Esophagus muscularis mucosa (tissue), 4 donors: ENCODE results near the gene GRIFIN. TPM values are rescaled to one million over a fixed set of nuclear protein-coding genes. Genes with fewer than 3 reads are reported as not detected.

ENCODE experiments used
- DNase-seq: peaks from one replicate; pipeline ENCODE4 v3.0.0-alpha.2; 2017; ENCODE audit errors: extremely low spot score
- H3K27ac ChIP-seq, 4 donors: fragments of 200-600 bp; sonication (generic); replicated peaks in 1 of 4; 1 replicate in 3 of 4; 2 replicates in 1 of 4; pipeline ENCODE4 v1.5.1; 2016 to 2019; ENCODE audit warnings: mild to moderate bottlenecking in 1 of 4
- H3K27me3 ChIP-seq, 4 donors: fragments of 200-600 bp; sonication (generic); one replicate each; pipeline versions ENCODE4 v1.5.1 to v1.6.0; 2016 to 2019
- H3K36me3 ChIP-seq, 4 donors: fragments of 200-600 bp; sonication (generic); one replicate each; pipeline ENCODE4 v1.5.1; 2016 to 2019
- H3K4me1 ChIP-seq, 4 donors: fragments of 200-600 bp; sonication (generic); one replicate each; pipeline ENCODE4 v1.5.1; 2016 to 2019
- H3K4me3 ChIP-seq, 4 donors: fragments of 200-600 bp; sonication (generic); 1 replicate in 2 of 4; 2 replicates in 2 of 4; pipeline ENCODE4 v1.5.1; 2016 to 2019; ENCODE audit warnings: mild to moderate bottlenecking in 4 of 4, moderate library complexity in 1 of 4
- H3K9me3 ChIP-seq, 4 donors: fragments of 200-600 bp; sonication (generic); 1 replicate in 3 of 4; 2 replicates in 1 of 4; pipeline ENCODE4 v1.5.1; 2016 to 2019
- EP300 ChIP-seq: sonication (generic); formaldehyde crosslinking; IDR thresholded peaks from one replicate; pipeline ENCODE4 v1.6.1; 2017; ENCODE audit warnings: antibody characterized with exemption
- POLR2A ChIP-seq: fragments of 450-650 bp; IDR thresholded peaks from one replicate; pipeline ENCODE4 v1.6.1; 2017; ENCODE audit warnings: antibody characterized with exemption, moderate library complexity, mild to moderate bottlenecking, low read depth
- POLR2AphosphoS5 ChIP-seq, 2 donors: sonication (generic); formaldehyde crosslinking; IDR thresholded peaks; one replicate each; pipeline ENCODE4 v1.6.1; 2017; ENCODE audit warnings: antibody characterized with exemption in 2 of 2
- WGBS: methylation state at CpG from one replicate; pipeline ENCODE4 v1.1.5; 2018; 5-methylcytosine and 5-hydroxymethylcytosine counted together
- intact Hi-C: fragments of 100-400 bp; cut with DNase I; formaldehyde crosslinking; loops from one replicate; pipeline ENCODE4 v1.15.1; 2023
- total RNA-seq, 4 donors: library from RNA; depleted of rRNA; stranded (reverse); fragments of >200 nt; gene quantifications; one replicate each; pipeline versions ENCODE4 v1.1.0 to v1.2.1, GENCODE V29; 2016
- TF ChIP-seq, protein P1 (sequence below), 3 experiments: fragments of 200-600 bp in 2 of 3; fragments of 450-650 bp in 1 of 3; sonication (generic) in 2 of 3; IDR thresholded peaks; one replicate each; pipeline ENCODE4 v1.5.1; 2017 to 2019; ENCODE audit warnings: antibody characterized with exemption in 3 of 3, mild to moderate bottlenecking in 2 of 3, moderate library complexity in 1 of 3

The GRIFIN gene
- total RNA-seq, 4 donors from 2014 or later, result not detected

DNA sequence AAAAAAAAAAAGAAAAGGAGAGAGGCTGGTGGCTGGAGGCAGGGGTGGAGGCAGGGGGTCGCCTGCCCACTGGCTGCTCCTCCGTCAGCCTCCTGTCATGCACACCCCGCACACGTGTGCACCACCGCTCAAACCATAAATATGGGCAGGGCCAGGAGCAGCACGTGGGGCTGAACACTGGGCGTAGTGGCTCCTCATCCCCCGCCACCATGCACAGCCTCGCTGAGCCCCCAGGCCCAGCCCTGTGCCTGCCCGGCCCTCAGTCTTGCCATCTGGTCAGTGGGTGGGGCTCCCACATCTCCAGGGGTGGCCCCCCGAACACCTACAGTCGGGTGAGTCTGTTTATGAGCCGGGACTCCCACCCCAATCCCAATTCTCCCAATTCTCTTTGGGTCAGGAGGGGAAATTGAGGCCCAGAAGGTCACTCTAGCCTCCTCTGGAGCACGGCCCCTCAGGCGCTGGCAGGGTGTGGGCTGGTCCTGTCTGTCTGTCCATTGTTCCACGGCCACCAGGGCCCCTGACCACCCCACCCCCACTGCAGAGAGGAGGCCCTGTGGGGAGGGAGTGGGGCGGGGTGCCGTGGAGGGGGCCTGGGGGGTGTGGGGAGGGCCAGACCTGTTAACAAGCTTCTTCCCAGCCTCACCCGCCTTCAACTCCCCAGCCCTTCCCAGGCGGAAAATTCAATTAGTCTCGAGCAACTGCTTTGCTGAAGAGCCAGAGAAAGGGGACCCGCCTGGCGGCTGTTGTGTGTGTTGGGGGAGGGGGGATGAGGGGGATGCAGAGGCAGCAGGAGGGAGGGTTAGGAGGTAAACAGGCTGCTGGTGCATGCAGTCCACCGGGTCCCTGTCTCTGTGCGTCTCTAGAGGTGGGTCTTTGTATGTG is 19.5 kb upstream of the GRIFIN start:
- no peak overlapping the region for H3K27ac ChIP-seq
- no peaks in the 10 kb centered on the region for H3K9me3 ChIP-seq
- H3K27me3 ChIP-seq, result peaks cover 0 to 71% (median 4%) of the 10 kb centered on the region in 4 donors
- H3K36me3 ChIP-seq, result no peaks in the 10 kb centered on the region
- H3K4me3 ChIP-seq, result no peak overlapping the region
- intact Hi-C loops, result no loop called here
- peaks cover 17 to 27% (median 24%) of the 10 kb centered on the region in 4 donors for H3K4me1 ChIP-seq
- 72% methylated on average over 23 of the region's 25 CpGs for WGBS
- TF ChIP-seq, protein P1, sequence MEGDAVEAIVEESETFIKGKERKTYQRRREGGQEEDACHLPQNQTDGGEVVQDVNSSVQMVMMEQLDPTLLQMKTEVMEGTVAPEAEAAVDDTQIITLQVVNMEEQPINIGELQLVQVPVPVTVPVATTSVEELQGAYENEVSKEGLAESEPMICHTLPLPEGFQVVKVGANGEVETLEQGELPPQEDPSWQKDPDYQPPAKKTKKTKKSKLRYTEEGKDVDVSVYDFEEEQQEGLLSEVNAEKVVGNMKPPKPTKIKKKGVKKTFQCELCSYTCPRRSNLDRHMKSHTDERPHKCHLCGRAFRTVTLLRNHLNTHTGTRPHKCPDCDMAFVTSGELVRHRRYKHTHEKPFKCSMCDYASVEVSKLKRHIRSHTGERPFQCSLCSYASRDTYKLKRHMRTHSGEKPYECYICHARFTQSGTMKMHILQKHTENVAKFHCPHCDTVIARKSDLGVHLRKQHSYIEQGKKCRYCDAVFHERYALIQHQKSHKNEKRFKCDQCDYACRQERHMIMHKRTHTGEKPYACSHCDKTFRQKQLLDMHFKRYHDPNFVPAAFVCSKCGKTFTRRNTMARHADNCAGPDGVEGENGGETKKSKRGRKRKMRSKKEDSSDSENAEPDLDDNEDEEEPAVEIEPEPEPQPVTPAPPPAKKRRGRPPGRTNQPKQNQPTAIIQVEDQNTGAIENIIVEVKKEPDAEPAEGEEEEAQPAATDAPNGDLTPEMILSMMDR (IDR thresholded peaks at IDR 0.05), result no peak
- TF ChIP-seq POLR2AphosphoS5 (IDR thresholded peaks at IDR 0.05), result no peak
- no peak for TF ChIP-seq EP300
- no peak for TF ChIP-seq POLR2A
- no peak for DNase-seq

DNA sequence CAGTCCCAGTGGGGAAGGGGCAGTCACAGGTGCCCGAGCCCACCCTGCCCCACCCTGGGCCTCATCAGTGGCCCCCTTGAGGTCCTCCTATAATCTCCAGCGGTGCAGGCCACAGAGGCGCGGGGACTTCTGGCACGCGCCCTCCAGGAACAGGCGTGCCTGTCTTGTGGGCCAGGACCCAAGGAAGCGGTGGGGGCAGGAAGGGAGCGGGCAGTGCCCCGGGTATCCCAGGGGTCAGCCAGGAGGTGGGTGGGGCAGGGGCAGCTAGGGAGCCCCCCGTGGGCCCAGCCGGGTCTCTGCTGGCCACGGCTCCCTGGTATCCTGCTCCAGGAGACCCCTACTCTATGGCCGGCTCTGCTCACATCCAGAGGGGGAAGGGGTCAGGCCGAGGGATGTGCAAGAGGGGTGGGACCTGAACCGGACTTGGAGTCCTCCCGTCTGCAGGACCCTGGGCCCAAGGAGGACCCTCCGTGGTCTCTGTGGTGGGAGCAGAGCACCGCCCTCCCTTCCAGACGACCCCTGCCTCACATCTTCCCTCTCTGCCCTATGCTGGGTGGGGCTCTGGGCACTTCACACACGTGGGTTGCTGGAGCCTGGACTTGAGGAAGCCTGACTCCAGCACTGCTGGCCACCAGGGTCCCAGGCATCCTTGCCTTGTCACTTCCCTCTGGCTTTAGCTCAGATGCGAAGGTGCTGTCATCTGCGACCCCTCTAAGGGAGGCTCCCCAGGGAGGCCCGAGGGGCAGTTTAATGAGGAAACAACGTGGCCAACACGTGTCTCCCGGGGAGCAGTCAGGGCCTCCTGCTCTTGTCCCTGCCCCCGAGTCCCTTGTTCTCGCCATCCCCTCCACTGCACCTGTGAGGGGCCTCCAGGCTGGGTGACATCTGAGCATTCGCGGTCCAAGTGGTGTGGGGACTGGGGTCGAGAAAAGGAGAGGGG is 18.3 kb upstream of the GRIFIN start:
- intact Hi-C loops, result no loop called here
- no peak overlapping the region for H3K27ac ChIP-seq
- TF ChIP-seq EP300 (no peak), POLR2A (no peak), POLR2AphosphoS5 (IDR thresholded peaks at IDR 0.05) (no peak)
- TF ChIP-seq, protein P1 (IDR thresholded peaks at IDR 0.05), result no peak
- H3K36me3 ChIP-seq, result no peaks in the 10 kb centered on the region
- H3K9me3 ChIP-seq, result no peaks in the 10 kb centered on the region
- WGBS, result 90% methylated on average over 13 of the region's 32 CpGs
- peaks cover 0 to 65% (median 4%) of the 10 kb centered on the region in 4 donors for H3K27me3 ChIP-seq
- H3K4me3 ChIP-seq, result no peak overlapping the region
- DNase-seq, result no peak
- H3K4me1 ChIP-seq, result peaks cover 29 to 35% (median 32%) of the 10 kb centered on the region in 4 donors

DNA sequence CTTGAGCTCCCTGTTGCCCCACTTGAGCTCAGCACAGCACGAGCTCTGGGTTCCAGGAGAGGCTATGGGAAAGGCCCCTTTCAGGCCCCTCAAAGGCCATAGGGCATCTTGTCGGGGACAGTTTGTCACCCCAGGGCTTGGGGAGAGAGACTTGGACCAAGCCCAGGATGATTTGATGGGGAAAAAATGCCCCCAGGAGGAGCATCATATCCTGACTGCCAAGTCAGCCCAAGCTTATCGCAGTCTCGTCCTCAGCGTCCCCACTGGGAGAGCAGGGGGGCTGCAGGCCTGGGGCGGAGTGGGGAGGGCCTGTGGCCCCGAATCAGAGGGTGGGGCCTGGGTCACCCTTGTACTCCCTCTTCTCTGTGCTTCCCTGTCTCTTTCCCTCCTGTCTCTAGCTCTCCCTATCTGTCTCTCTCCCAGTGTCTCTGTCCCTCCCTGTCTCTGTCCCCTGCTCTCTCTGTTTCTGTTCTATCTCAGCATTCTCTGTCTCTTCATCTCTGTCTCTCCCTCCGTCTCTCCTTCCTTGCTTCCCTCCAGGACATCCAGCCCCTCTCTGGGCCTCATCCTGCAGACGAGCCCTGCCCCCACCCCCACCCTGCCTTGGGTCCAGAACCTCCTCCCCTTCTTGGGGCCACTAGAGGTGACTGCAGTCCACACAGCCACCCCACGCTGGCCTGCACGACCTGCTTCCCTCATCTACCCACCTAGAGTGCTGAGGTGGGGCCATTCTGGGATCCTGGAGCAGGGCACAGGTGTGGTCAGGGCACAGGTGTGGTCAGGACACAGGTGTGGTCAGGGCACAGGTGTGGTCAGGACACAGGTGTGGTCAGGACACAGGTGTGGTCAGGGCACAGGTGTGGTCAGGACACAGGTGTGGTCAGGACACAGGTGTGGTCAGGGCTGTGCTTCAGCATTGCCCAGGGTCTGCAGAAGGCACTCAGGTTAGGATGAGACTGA is 17.3 kb upstream of the GRIFIN start:
- DNase-seq, result no peak
- intact Hi-C loops, result no loop called here

More for the DNA sequence above, 17.3 kb upstream of the GRIFIN start:
- H3K27me3 ChIP-seq, result peaks cover 0 to 67% (median 4%) of the 10 kb centered on the region in 4 donors
- no peaks in the 10 kb centered on the region for H3K9me3 ChIP-seq
- no peak overlapping the region for H3K4me3 ChIP-seq
- H3K27ac ChIP-seq, result no peak overlapping the region
- TF ChIP-seq POLR2A (no peak), EP300 (no peak), POLR2AphosphoS5 (IDR thresholded peaks at IDR 0.05) (no peak)
- TF ChIP-seq, protein P1 (IDR thresholded peaks at IDR 0.05), result no peak
- 34% methylated on average over 9 of the region's 11 CpGs for WGBS
- H3K4me1 ChIP-seq, result peaks cover 39 to 43% (median 41%) of the 10 kb centered on the region in 4 donors
- no peaks in the 10 kb centered on the region for H3K36me3 ChIP-seq
